K562 treated with DMSO at 1 percent for 24 hours (cell line): ENCODE data around the gene NR1D2. TPM values are rescaled to one million over a fixed set of nuclear protein-coding genes. Genes with fewer than 3 reads are reported as not detected.

ENCODE experiments used
- total RNA-seq: library from RNA; unstranded; fragments of 300-600 nt; gene quantifications from 2 replicates; pipeline ENCODE4 v1.2.3, GENCODE V29; 2022; ENCODE audit warnings: low read depth; ENCODE audit not compliant: insufficient read depth

The NR1D2 gene
- total RNA-seq, result 3.7 and 5.1 TPM in 2 replicates

GRCh38 chr3:23944861-23945662, at the start of gene NR1D2:
NR1D2 (plus strand) TSS chr3:23945286; CDS start chr3:23945579, 293 bp downstream.

DNA sequence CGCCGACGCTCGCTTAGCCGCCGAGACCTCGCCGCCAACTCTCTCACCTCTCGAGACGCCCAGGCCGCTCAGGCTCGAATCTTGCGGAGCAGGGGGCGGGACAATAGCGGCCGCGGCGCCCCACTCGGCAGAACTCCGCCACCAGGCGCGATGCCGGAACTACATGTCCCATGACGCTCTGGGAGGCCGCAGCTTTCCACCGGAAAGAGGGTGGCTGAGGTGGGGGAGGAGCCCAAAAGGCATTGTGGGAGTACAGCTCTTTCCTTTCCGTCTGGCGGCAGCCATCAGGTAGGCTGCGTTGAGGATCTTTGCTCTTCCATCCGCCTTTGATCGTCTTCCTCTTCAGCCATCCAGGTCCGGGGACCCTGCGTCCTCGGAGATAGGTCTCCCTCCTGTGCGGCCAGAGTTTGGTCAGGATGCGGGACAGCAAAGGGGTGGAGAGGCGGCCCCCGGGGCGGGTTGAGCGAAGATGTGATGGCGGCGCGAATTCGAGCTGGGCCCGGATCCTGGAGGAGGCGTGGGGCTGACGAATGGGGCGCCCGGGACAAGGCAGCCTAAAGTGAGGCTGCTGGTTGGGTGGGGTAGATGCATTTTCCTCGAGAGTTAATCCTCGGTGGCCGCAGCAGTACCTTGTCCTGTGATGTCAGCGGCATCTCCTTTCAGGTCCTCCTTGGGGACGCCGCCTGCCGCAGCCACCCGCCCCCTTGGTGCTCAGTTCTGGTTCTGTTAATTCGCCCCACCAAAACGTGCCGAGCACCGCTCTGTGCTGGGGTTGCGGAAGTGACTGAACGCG, 28.0 kb upstream of the NR1D2 start, which contains the start of the genes NKIRAS1 and RPL15:
Gene NKIRAS1 (minus strand): TSS at position 105 of the 793 bp plus-strand sequence. CDS start 6,086 bp downstream, outside the sequence.
Gene RPL15 (plus strand): TSS at position 247 of the 793 bp plus-strand sequence. CDS start 728 bp downstream, outside the sequence.

Other genes with a start within 250 kb of the NR1D2 start
- gene UBE2E1, start 139.3 kb upstream of the NR1D2 start, total RNA-seq, result 52.7 and 58.7 TPM in 2 replicates
- 6.7 and 8.5 TPM in 2 replicates for gene NKIRAS1, start 28.3 kb upstream of the NR1D2 start, total RNA-seq
- 4,703 and 4,833 TPM in 2 replicates for gene RPL15, start 28.2 kb upstream of the NR1D2 start, total RNA-seq